GM23248 (cell line): ENCODE data around the gene PTPN2. TPM values are rescaled to one million over a fixed set of nuclear protein-coding genes. Genes with fewer than 3 reads are reported as not detected.

Experiments
- DNase-seq: peaks from one replicate; pipeline ENCODE4 v3.0.0-alpha.2; 2015
- H2AFZ ChIP-seq: fragments of 200-600 bp; sonication (generic); 2 replicates; pipeline ENCODE4 v1.6.1; 2016; ENCODE audit warnings: antibody characterized with exemption
- H3F3A ChIP-seq: fragments of 200-600 bp; sonication (generic); 2 replicates; pipeline ENCODE4 v1.6.1; 2016; ENCODE audit warnings: mild to moderate bottlenecking, antibody characterized with exemption, mixed run types; ENCODE audit not compliant: insufficient read depth
- H3K27ac ChIP-seq: fragments of 200-600 bp; sonication (generic); 2 replicates; pipeline ENCODE4 v1.5.1; 2016; ENCODE audit warnings: mild to moderate bottlenecking
- H3K27me3 ChIP-seq: fragments of 200-600 bp; sonication (generic); replicated peaks from 2 replicates; pipeline ENCODE4 v1.6.1; 2016; ENCODE audit warnings: mild to moderate bottlenecking; ENCODE audit not compliant: insufficient read depth
- H3K36me3 ChIP-seq: fragments of 200-600 bp; sonication (generic); 2 replicates; pipeline ENCODE4 v1.6.1; 2016; ENCODE audit warnings: low read depth, mild to moderate bottlenecking
- H3K4me1 ChIP-seq: fragments of 200-600 bp; sonication (generic); 2 replicates; pipeline ENCODE4 v1.6.1; 2016; ENCODE audit warnings: mild to moderate bottlenecking; ENCODE audit not compliant: insufficient read depth
- H3K4me2 ChIP-seq: fragments of 200-600 bp; sonication (generic); one replicate; pipeline ENCODE4 v1.6.1; 2016; ENCODE audit warnings: mild to moderate bottlenecking; ENCODE audit not compliant: unreplicated experiment
- H3K4me3 ChIP-seq: fragments of 200-600 bp; sonication (generic); 2 replicates; pipeline ENCODE4 v1.5.1; 2016; ENCODE audit warnings: mild to moderate bottlenecking
- H3K79me2 ChIP-seq: fragments of 200-600 bp; sonication (generic); 2 replicates; pipeline ENCODE4 v1.6.1; 2016; ENCODE audit warnings: mild to moderate bottlenecking; ENCODE audit not compliant: insufficient read depth
- H3K9ac ChIP-seq: fragments of 200-600 bp; sonication (generic); 2 replicates; pipeline ENCODE4 v1.6.1; 2016; ENCODE audit warnings: mild to moderate bottlenecking
- H3K9me2 ChIP-seq: fragments of 200-600 bp; sonication (generic); 2 replicates; pipeline ENCODE4 v1.6.1; 2016; ENCODE audit warnings: mixed run types, mild to moderate bottlenecking, moderate library complexity; ENCODE audit not compliant: insufficient read depth
- H3K9me3 ChIP-seq: fragments of 200-600 bp; sonication (generic); one replicate; pipeline ENCODE4 v1.6.1; 2017; ENCODE audit warnings: low read depth
- H4K20me1 ChIP-seq: fragments of 200-600 bp; sonication (generic); 2 replicates; pipeline ENCODE4 v1.6.0; 2016; ENCODE audit not compliant: insufficient read depth
- EZH2 ChIP-seq: fragments of 200-600 bp; sonication (generic); IDR thresholded peaks from 2 replicates; pipeline ENCODE4 v1.6.1; 2018; ENCODE audit warnings: antibody characterized with exemption, mild to moderate bottlenecking; ENCODE audit not compliant: insufficient read depth, poor library complexity, severe bottlenecking
- EZH2phosphoT487 ChIP-seq: fragments of 200-600 bp; sonication (generic); IDR thresholded peaks from 2 replicates; pipeline ENCODE4 v1.6.1; 2018; ENCODE audit warnings: antibody characterized with exemption, moderate library complexity, mild to moderate bottlenecking, low read depth; ENCODE audit not compliant: insufficient read depth
- WGBS, 2 experiments: methylation state at CpG; one replicate each; pipeline ENCODE4 v1.1.6; 2015 to 2017; ENCODE audit warnings: low lambda C conversion rate in 2 of 2, low coverage in 1 of 2; ENCODE audit errors: missing lambda C conversion rate in 2 of 2; 5-methylcytosine and 5-hydroxymethylcytosine counted together
- in situ Hi-C: fragments of 300-500 bp; cut with MboI; formaldehyde crosslinking; loops from 2 replicates; pipeline ENCODE4 v1.15.0; 2020
- polyA plus RNA-seq: library from polyadenylated mRNA; unstranded; fragments of >200 nt; fragmentation: Nextera tagmentation; extraction: Ambion mirVana; gene quantifications from 2 replicates; pipeline ENCODE4 v1.2.1, GENCODE V29; 2016
- total RNA-seq: library from RNA; depleted of rRNA; stranded (reverse); fragments of >200 nt; shearing (Covaris generic); gene quantifications from 2 replicates; pipeline ENCODE4 v1.2.3, GENCODE V29; 2014

PTPN2 gene
- total and polyA plus RNA-seq, 2 experiments from 2014 or later = 18.4 to 30.5 TPM

DNA sequence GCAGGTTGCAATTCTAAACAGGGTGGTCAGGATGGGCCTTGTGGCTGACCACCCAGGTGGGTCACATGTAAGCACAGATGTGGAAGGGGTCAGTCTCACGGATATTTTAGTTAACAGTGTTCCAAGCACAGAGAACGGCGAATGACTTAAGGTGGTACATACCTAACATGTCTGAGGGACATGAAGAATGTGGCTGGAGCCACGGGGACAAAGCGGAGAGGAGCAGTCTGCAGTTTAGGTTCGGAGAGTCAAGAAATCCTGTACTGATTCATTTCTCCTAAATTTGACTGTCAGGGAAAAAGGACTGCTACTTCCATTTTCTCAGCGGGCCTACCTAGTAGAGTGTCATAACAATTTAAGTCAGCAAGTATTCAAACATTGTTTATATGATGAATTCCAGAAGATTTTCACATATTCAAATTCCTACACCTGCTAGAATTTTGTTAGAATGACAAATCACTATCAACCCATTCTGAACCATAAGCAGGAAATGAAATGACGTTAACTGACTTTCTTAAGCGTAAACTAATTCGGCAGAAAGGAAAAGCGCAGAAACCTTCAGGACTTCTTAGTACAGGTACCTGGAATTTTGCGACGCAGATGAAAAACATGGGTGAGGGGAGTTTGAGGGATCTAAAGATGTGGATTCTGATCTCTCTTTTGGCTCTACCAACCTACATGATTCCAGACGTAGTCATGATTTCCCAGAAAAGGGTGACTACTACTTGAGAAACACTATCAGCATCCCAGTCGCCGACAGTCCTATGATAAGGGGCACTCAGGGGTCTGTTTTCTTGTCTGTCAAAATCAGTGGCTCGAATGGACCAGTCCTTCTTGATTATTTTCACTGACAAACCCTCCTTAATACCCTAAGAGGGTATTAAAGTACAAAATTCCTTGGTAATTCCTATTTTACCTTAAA lies 41.3 kb downstream of the PTPN2 start:
- H3K4me2 ChIP-seq = no peak overlapping the region
- H3K27ac ChIP-seq = no peak overlapping the region
- H3K36me3 ChIP-seq = no peaks in the 10 kb centered on the region
- no peak for DNase-seq
- no peak overlapping the region for H2AFZ ChIP-seq
- TF ChIP-seq EZH2phosphoT487 (no peak), EZH2 (no peak)
- WGBS, 2 experiments = 91 to 93% methylated on average over 17 of the region's 17 CpGs
- H3K4me1 ChIP-seq = peaks cover 25% of the 10 kb centered on the region
- H3K9ac ChIP-seq = no peak overlapping the region
- no peaks in the 10 kb centered on the region for H3K9me2 ChIP-seq
- peaks cover 69% of the 10 kb centered on the region for H3K79me2 ChIP-seq
- no peaks in the 10 kb centered on the region for H4K20me1 ChIP-seq
- in situ Hi-C loops = no loop called here
- no peaks in the 10 kb centered on the region for H3K9me3 ChIP-seq
- H3K4me3 ChIP-seq = no peak overlapping the region
- peaks cover 18% of the 10 kb centered on the region for H3F3A ChIP-seq
- H3K27me3 ChIP-seq = no peaks in the 10 kb centered on the region

GRCh38 chr18:12841070-12841469 lies 43.0 kb downstream of the PTPN2 start:
- DNase-seq = no peak
- H2AFZ ChIP-seq = no peak overlapping the region
- H3K79me2 ChIP-seq = peaks cover 71% of the 10 kb centered on the region
- H4K20me1 ChIP-seq = no peaks in the 10 kb centered on the region
- H3K27me3 ChIP-seq = no peaks in the 10 kb centered on the region
- H3K36me3 ChIP-seq = no peaks in the 10 kb centered on the region
- H3K27ac ChIP-seq = no peak overlapping the region
- no peak overlapping the region for H3K9ac ChIP-seq
- no peaks in the 10 kb centered on the region for H3K9me2 ChIP-seq
- peaks cover 33% of the 10 kb centered on the region for H3F3A ChIP-seq
- H3K4me3 ChIP-seq = no peak overlapping the region
- H3K4me1 ChIP-seq = peaks cover 38% of the 10 kb centered on the region
- H3K9me3 ChIP-seq = no peaks in the 10 kb centered on the region
- TF ChIP-seq EZH2phosphoT487 (no peak), EZH2 (no peak)
- 98 to 99% methylated on average over 6 of the region's 6 CpGs for WGBS, 2 experiments
- no peak overlapping the region for H3K4me2 ChIP-seq
- in situ Hi-C loops = no loop called here

- Histone ChIP-seq H3K4me2 (no peak overlapping the region), H4K20me1 (no peaks in the 10 kb centered on the region), H3K79me2 (peaks cover 71% of the 10 kb centered on the region), H3K9me2 (no peaks in the 10 kb centered on the region), H3K36me3 (no peaks in the 10 kb centered on the region), H3K27ac (no peak overlapping the region), H3F3A (peaks cover 40% of the 10 kb centered on the region), H3K9me3 (no peaks in the 10 kb centered on the region), H3K4me1 (peaks cover 38% of the 10 kb centered on the region), H3K4me3 (no peak overlapping the region), H2AFZ (no peak overlapping the region), H3K9ac (no peak overlapping the region), H3K27me3 (no peaks in the 10 kb centered on the region)
- no peak for DNase-seq
- in situ Hi-C loops = no loop called here
- WGBS, 2 experiments = 98 to 100% methylated on average over 3 of the region's 3 CpGs
- TF ChIP-seq EZH2phosphoT487 = no peak
- TF ChIP-seq EZH2 = no peak
These were observed 43.7 kb downstream of the PTPN2 start for GRCh38 chr18:12840382-12840781.

DNA sequence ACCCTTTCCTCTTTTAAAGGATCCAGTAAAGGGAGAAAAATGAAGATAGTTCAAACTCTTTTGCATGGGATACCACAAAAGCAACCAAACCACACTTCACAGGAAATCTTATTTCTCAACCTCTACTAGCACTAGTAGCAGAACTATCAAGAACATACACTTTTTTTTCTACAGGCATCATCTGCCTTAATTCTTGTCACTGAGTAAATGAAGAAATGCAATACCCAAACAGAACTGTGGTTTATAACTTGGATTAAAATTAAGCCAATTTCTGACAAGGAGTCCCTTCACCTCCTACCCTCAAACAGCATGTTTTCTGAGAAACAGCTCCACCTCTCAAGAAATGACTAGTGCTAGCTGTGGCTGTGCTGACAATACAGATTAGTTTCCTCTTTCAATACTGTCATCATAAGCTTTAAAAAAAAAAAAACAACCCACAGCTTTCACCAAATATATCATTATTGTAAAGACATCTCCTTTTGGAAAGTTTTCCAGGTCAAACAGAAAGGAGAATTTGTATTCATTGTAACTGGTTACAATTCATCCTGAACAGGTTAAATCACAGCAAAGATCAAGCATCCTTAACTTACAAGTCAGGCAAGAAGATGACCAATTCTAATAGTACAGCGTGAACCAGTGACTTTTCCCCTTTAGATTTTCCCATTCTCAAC lies 44.4 kb downstream of the PTPN2 start:
- Histone ChIP-seq H3F3A (peaks cover 40% of the 10 kb centered on the region), H2AFZ (no peak overlapping the region), H3K4me2 (peak overlapping the region; percentile 19), H3K9me3 (no peaks in the 10 kb centered on the region), H3K36me3 (no peaks in the 10 kb centered on the region), H3K9me2 (no peaks in the 10 kb centered on the region), H3K27ac (peak overlapping the region; percentile 86), H3K9ac (peak overlapping the region; percentile 24; the same call in 1 of the 2 replicates), H3K79me2 (peaks cover 72% of the 10 kb centered on the region), H4K20me1 (no peaks in the 10 kb centered on the region), H3K4me3 (peak overlapping the region; percentile 9), H3K27me3 (no peaks in the 10 kb centered on the region), H3K4me1 (peaks cover 38% of the 10 kb centered on the region)
- in situ Hi-C loops = no loop called here
- 95% methylated on average over 1 of the region's 1 CpG for WGBS, 2 experiments
- no peak for TF ChIP-seq EZH2phosphoT487
- no peak for TF ChIP-seq EZH2
- DNase-seq = peak; percentile 42
